Adrenal gland (tissue), 5 donors: ENCODE measurements around the gene RAMP1.

ENCODE experiments used
- CTCF ChIP-seq, 6 experiments: fragments of 450-650 bp in 4 of 6; fragments of 200-600 bp in 2 of 6; sonication (generic) in 1 of 6; IDR thresholded peaks; 1 replicate in 5 of 6; 2 replicates in 1 of 6; pipeline versions ENCODE4 v1.5.1 to v1.8.0; 2016 to 2021; ENCODE audit warnings: antibody characterized with exemption in 6 of 6, mild to moderate bottlenecking in 2 of 6, moderate library complexity in 1 of 6
- POLR2A ChIP-seq, 2 donors: fragments of 450-650 bp; IDR thresholded peaks; one replicate each; pipeline ENCODE4 v1.6.1; 2017; ENCODE audit warnings: antibody characterized with exemption in 2 of 2, mild to moderate bottlenecking in 2 of 2, moderate library complexity in 1 of 2
- donor health status: DM: no; HTN: no; CAD: no.

GRCh38 chr2:237941239-237941638, 81.8 kb downstream of the RAMP1 start:
- no peak for TF ChIP-seq CTCF (IDR thresholded peaks at IDR 0.05)
- TF ChIP-seq POLR2A (IDR thresholded peaks at IDR 0.05) = no peak
